ENCODE data around the gene TFF2. TPM values are rescaled to one million over a fixed set of nuclear protein-coding genes. Genes with fewer than 3 reads are reported as not detected.

TFF2 gene
- total RNA-seq, 2 experiments from 2014 or later, result not detected

GRCh38 chr21:42346441-42346840 lies 4.4 kb downstream of the TFF2 start:
- Mint-ChIP-seq H3K36me3 (no peaks in the 10 kb centered on the region), H3K9me3 (ENCODE audit: low read depth) (no peaks in the 10 kb centered on the region), H3K4me3 (no peak overlapping the region), H3K4me1 (no peaks in the 10 kb centered on the region), H3K27ac (no peak overlapping the region), H3K27me3 (no peaks in the 10 kb centered on the region)
- CTCF ChIA-PET, result interaction anchor here (2.5 kb wide), 1 partner anchor 8 kb away, joined by 7 read pairs; no protein-coding TSS in a partner anchor
- no peak for ATAC-seq
- DNase-seq, result peak; percentile 32

- DNase-seq (no peak), ATAC-seq (no peak)
- Mint-ChIP-seq H3K9me3 (ENCODE audit: low read depth) (no peaks in the 10 kb centered on the region), H3K4me1 (peaks cover 6% of the 10 kb centered on the region), H3K4me3 (no peak overlapping the region), H3K36me3 (no peaks in the 10 kb centered on the region), H3K27me3 (no peaks in the 10 kb centered on the region), H3K27ac (no peak overlapping the region)
- CTCF ChIA-PET, result no interaction called here
Measured at GRCh38 chr21:42344631-42345030, 6.2 kb downstream of the TFF2 start.

DNA sequence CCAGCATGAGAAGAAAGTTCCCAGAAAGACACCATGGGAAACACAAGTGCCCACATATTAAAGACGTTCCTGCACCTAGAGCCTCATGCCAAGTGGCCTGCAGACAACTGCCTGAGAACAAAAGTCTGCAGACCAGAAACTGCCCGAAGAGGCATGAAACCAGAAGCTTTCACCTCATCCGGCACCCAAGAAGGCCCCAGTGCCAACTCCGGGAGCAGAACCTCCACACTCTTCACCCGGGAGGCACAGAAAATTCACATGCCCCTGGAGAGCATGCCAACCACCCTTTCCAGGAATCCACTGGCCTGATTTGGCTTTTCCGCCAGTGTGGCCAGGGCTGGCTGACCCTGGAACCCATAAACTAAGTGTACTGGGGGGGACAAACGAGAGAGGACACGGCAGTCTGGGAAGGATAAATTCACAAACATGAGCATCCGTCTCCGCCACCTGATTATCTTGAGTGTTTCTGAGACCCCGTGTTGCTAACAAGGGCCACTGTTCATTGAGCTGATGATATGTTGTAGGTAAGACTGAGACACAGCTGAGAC lies 6.8 kb downstream of the TFF2 start:
- Mint-ChIP-seq H3K4me3 (no peak overlapping the region), H3K27ac (no peak overlapping the region), H3K9me3 (ENCODE audit: low read depth) (no peaks in the 10 kb centered on the region), H3K27me3 (no peaks in the 10 kb centered on the region), H3K4me1 (peaks cover 12% of the 10 kb centered on the region), H3K36me3 (no peaks in the 10 kb centered on the region)
- CTCF ChIA-PET, result no interaction called here
- DNase-seq (peak; percentile 11), ATAC-seq (no peak)

- H3K27me3 Mint-ChIP-seq, result no peaks in the 10 kb centered on the region
- H3K27ac Mint-ChIP-seq, result no peak overlapping the region
- CTCF ChIA-PET, result no interaction called here
- DNase-seq, result no peak
- ATAC-seq, result no peak
- no peaks in the 10 kb centered on the region for H3K36me3 Mint-ChIP-seq
- no peaks in the 10 kb centered on the region for H3K9me3 Mint-ChIP-seq (ENCODE audit: low read depth)
- H3K4me3 Mint-ChIP-seq, result no peak overlapping the region
- H3K4me1 Mint-ChIP-seq, result peaks cover 16% of the 10 kb centered on the region
Measured at GRCh38 chr21:42343556-42343955, 7.2 kb downstream of the TFF2 start.

DNA sequence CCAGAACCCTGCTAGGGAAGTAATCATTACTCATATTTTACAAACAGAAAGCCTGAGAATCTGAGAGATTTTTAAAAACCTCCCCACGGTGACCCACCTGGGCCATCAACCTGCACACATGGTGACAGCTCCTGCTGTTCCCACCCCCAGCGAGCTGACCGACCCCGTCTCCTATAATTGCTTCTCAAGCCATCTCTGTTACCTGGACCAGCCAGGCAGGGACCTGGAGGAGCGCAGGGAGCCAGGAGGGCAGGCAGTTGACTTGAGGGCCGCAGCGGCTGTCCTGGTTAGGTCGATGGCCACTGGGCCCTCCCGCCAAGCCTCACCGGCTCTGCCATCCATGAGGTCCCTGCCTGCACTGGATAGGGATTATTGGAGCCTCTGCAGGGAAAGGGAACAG lies 7.7 kb downstream of the TFF2 start:
- Mint-ChIP-seq H3K4me3 (no peak overlapping the region), H3K4me1 (peaks cover 21% of the 10 kb centered on the region), H3K9me3 (ENCODE audit: low read depth) (no peaks in the 10 kb centered on the region), H3K36me3 (no peaks in the 10 kb centered on the region), H3K27ac (no peak overlapping the region), H3K27me3 (no peaks in the 10 kb centered on the region)
- no peak for ATAC-seq
- CTCF ChIA-PET, result interaction anchor here (0.7 to 1.0 kb wide), 2 partner anchors 61 to 197 kb away, joined by 3 to 6 read pairs; partner anchors contain the start of gene UBASH3A
- no peak for DNase-seq

GRCh38 chr21:42341776-42342542 lies 8.8 kb downstream of the TFF2 start:
- CTCF ChIA-PET, result interaction anchor here (0.7 to 1.0 kb wide), 3 partner anchors 39 to 196 kb away, joined by 3 to 6 read pairs (median 3); partner anchors contain the start of gene UBASH3A
- ATAC-seq (no peak), DNase-seq (no peak)
- no peaks in the 10 kb centered on the region for H3K9me3 Mint-ChIP-seq (ENCODE audit: low read depth)
- peaks cover 4% of the 10 kb centered on the region for H3K27me3 Mint-ChIP-seq
- no peak overlapping the region for H3K27ac Mint-ChIP-seq
- no peak overlapping the region for H3K4me3 Mint-ChIP-seq
- no peaks in the 10 kb centered on the region for H3K36me3 Mint-ChIP-seq
- peaks cover 27% of the 10 kb centered on the region for H3K4me1 Mint-ChIP-seq

GRCh38 chr21:42340187-42341050 lies 10.4 kb downstream of the TFF2 start:
- no peak for ATAC-seq
- CTCF ChIA-PET, result no interaction called here
- H3K9me3 Mint-ChIP-seq (ENCODE audit: low read depth), result no peaks in the 10 kb centered on the region

GRCh38 chr21:42338729-42339715 lies 11.8 kb downstream of the TFF2 start:
- peak; percentile 50 for DNase-seq
- H3K27ac Mint-ChIP-seq, result no peak overlapping the region
- no peaks in the 10 kb centered on the region for H3K9me3 Mint-ChIP-seq (ENCODE audit: low read depth)
- H3K4me3 Mint-ChIP-seq, result no peak overlapping the region
- H3K4me1 Mint-ChIP-seq, result peaks cover 27% of the 10 kb centered on the region
- CTCF ChIA-PET, result interaction anchor here (0.8 to 4.6 kb wide), 12 partner anchors 8 to 221 kb away, joined by 3 to 24 read pairs (median 4); no protein-coding TSS in a partner anchor
- no peaks in the 10 kb centered on the region for H3K36me3 Mint-ChIP-seq
- peaks cover 18% of the 10 kb centered on the region for H3K27me3 Mint-ChIP-seq
- peak; percentile 55 for ATAC-seq

More at GRCh38 chr21:42340187-42341050, 10.4 kb downstream of the TFF2 start:
- peaks cover 27% of the 10 kb centered on the region for H3K4me1 Mint-ChIP-seq
- H3K36me3 Mint-ChIP-seq, result no peaks in the 10 kb centered on the region
- H3K4me3 Mint-ChIP-seq, result no peak overlapping the region
- DNase-seq, result peak; percentile 37
- H3K27me3 Mint-ChIP-seq, result peaks cover 13% of the 10 kb centered on the region
- no peak overlapping the region for H3K27ac Mint-ChIP-seq

DNA sequence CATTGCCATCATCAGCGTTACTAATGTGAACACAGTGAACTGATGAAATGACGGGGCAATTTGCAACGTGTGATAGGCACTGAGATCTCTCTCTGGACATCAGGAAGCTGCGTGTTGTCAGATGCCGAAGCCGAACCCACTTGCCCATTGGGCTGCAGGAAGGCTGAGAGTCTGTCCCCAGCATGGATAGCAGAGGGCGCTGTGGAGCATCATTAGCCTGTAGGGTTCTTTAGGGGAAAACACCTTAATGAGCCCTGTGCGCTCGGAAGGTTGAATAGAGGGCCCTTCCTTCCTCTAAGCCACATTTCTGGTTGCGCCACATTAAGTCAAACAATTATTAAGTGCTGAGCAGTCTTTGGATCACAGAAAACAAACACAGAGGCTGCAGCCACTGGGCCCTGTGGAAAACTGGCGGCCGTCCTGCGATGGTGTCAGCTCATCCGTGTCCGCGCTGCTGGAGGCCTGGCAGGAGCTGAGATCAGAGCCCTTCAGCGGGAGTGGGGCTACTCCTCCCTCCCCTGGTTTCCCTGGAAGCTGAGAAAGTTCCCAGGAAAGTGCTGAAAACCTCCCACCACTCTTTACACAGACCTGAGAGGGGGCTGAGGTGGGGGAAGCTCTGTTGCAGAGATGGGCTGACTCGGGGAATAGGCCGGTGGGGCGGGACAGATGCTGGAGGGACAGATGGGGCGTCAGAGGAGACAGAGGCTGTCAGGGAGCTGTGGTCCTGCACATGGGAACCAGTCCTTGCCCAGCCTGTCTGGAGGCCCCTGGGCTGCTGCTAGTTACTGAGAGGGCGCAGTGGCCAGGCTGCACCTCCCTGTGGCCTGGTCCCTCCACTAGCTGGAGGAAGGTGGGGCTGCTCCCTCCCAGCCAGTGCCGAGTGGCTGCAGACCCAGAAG lies 12.7 kb downstream of the TFF2 start:
- Mint-ChIP-seq H3K4me3 (no peak overlapping the region), H3K4me1 (peaks cover 27% of the 10 kb centered on the region), H3K27me3 (peaks cover 18% of the 10 kb centered on the region), H3K9me3 (ENCODE audit: low read depth) (no peaks in the 10 kb centered on the region), H3K36me3 (no peaks in the 10 kb centered on the region), H3K27ac (no peak overlapping the region)
- peak; percentile 90 for ATAC-seq
- CTCF ChIA-PET, result interaction anchor here (0.5 to 4.6 kb wide), 18 partner anchors 9 to 220 kb away, joined by 3 to 24 read pairs (median 4); partner anchors contain the start of gene UBASH3A
- DNase-seq, result peak; percentile 87

- DNase-seq (peak; percentile 2), ATAC-seq (no peak)
- CTCF ChIA-PET, result interaction anchor here (0.5 to 4.6 kb wide), 12 partner anchors 10 to 197 kb away, joined by 3 to 24 read pairs (median 4); partner anchors contain the start of gene UBASH3A
- H3K4me1 Mint-ChIP-seq, result peaks cover 27% of the 10 kb centered on the region
- H3K9me3 Mint-ChIP-seq (ENCODE audit: low read depth), result no peaks in the 10 kb centered on the region
- no peak overlapping the region for H3K27ac Mint-ChIP-seq
- H3K4me3 Mint-ChIP-seq, result no peak overlapping the region
- H3K27me3 Mint-ChIP-seq, result peaks cover 25% of the 10 kb centered on the region
- no peaks in the 10 kb centered on the region for H3K36me3 Mint-ChIP-seq
Measured at GRCh38 chr21:42337276-42337675, 13.5 kb downstream of the TFF2 start.

DNA sequence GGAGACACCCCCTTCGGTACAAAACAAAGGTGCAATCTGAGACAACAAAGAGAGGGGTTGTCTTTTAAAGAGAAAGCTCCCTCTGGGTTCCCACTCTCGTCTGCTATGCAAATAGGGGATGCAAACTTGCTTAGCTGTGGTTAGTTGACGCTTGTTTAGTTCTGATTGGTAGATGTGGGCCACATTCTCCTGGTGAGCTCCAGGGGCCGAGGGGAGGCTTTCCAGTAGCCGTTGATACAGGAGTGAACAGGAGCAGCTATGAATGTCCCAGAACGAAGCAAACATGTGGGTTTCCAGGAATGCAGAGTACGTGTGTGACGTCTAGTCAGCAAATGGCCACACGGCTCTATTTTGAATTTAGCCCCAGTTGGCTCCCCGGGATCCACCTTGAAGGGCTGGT lies 14.7 kb downstream of the TFF2 start:
- CTCF ChIA-PET, result interaction anchor here (1.0 to 4.6 kb wide), 4 partner anchors 26 to 124 kb away, joined by 3 to 24 read pairs (median 4); no protein-coding TSS in a partner anchor
- ATAC-seq, result no peak
- Mint-ChIP-seq H3K36me3 (peaks cover 8% of the 10 kb centered on the region), H3K4me1 (peaks cover 27% of the 10 kb centered on the region), H3K27me3 (peaks cover 35% of the 10 kb centered on the region), H3K9me3 (ENCODE audit: low read depth) (peaks cover 5% of the 10 kb centered on the region), H3K27ac (no peak overlapping the region), H3K4me3 (no peak overlapping the region)
- peak; percentile 15 for DNase-seq

Data from activated CD8-positive, alpha-beta memory T cell treated with anti-CD3 and anti-CD28 coated beads, Interleukin-2, amount 10 ng/mL, durations not matched to agents 7 days and 5 days (primary cell).